IMR-90 (cell line): ENCODE results near the gene ADIRF. TPM values are rescaled to one million over a fixed set of nuclear protein-coding genes. Genes with fewer than 3 reads are reported as not detected.

Experiments
- ATAC-seq: fragments of 200-7000 bp; cut with Tn5 transposase; 2 replicates; pipeline ENCODE4 v1.9.1; 2020; ENCODE audit warnings: low read depth, mild to moderate bottlenecking, moderate library complexity
- BruUV-seq: library from RNA; stranded (reverse); fragments of 400-500 nt; replicated peaks from 2 replicates; lab custom pipeline; 2021; lab: Mats Ljungman, UMichigan
- CTCF ChIA-PET: fragments of 300-600 bp; formaldehyde crosslinking; extraction: SDS; loops from one replicate; lab custom pipeline; 2021; ENCODE audit warnings: antibody characterized with exemption; lab: Yijun Ruan, JAX
- POLR2A ChIA-PET: fragments of 300-600 bp; sonication (Branson Sonifier 250); formaldehyde crosslinking; loops from one replicate; lab custom pipeline; 2022; ENCODE audit warnings: antibody characterized with exemption; ENCODE audit not compliant: unreplicated experiment; lab: Charles Lee
- DNase-seq: peaks from one replicate; pipeline ENCODE4 v3.0.0; 2013
- H2AFZ ChIP-seq: replicated peaks from 2 replicates; pipeline ENCODE3; 2013; ENCODE audit warnings: low read length, mild to moderate bottlenecking; ENCODE audit not compliant: poor library complexity
- H2AK5ac ChIP-seq: 2 replicates; pipeline ENCODE4 v1.6.1; 2013; ENCODE audit warnings: low read depth, low read length, inconsistent platforms
- H2AK9ac ChIP-seq: replicated peaks from 2 replicates; pipeline ENCODE3; 2013; ENCODE audit warnings: mild to moderate bottlenecking, low read depth, low read length, moderate library complexity; ENCODE audit not compliant: poor library complexity
- H2BK120ac ChIP-seq: 2 replicates; pipeline ENCODE4 v1.6.1; 2013; ENCODE audit warnings: low read depth, low read length, inconsistent platforms
- H2BK15ac ChIP-seq: 3 replicates; pipeline ENCODE4 v1.6.1; 2013; ENCODE audit warnings: low read depth, low read length, inconsistent platforms
- H2BK20ac ChIP-seq: 2 replicates; pipeline ENCODE4 v1.6.1; 2013; ENCODE audit warnings: low read depth, mild to moderate bottlenecking, inconsistent platforms, low read length, moderate library complexity
- H2BK5ac ChIP-seq: 2 replicates; pipeline ENCODE4 v1.6.1; 2013; ENCODE audit warnings: mild to moderate bottlenecking, low read depth, low read length, inconsistent platforms; ENCODE audit not compliant: poor library complexity, severe bottlenecking
- H3K14ac ChIP-seq: replicated peaks from 2 replicates; pipeline ENCODE4 v1.6.1; 2013; ENCODE audit warnings: low read depth, low read length, inconsistent platforms
- H3K18ac ChIP-seq: 2 replicates; pipeline ENCODE4 v1.6.1; 2013; ENCODE audit warnings: low read depth, low read length, control low read depth
- H3K23ac ChIP-seq: 2 replicates; pipeline ENCODE4 v1.6.1; 2013; ENCODE audit warnings: low read depth, low read length, inconsistent platforms
- H3K27ac ChIP-seq: 2 replicates; pipeline ENCODE4 v1.5.1; 2013; ENCODE audit warnings: mild to moderate bottlenecking, control low read depth, low read length; ENCODE audit not compliant: insufficient read depth
- H3K27me3 ChIP-seq: 2 replicates; pipeline ENCODE4 v1.6.1; 2013; ENCODE audit warnings: low read length; ENCODE audit not compliant: control insufficient read depth, insufficient read depth
- H3K36me3 ChIP-seq: 2 replicates; pipeline ENCODE4 v1.6.1; 2013; ENCODE audit warnings: low read length, mixed read lengths; ENCODE audit not compliant: control insufficient read depth, insufficient read depth
- H3K4ac ChIP-seq: 2 replicates; pipeline ENCODE4 v1.6.1; 2013; ENCODE audit warnings: low read depth, low read length, inconsistent platforms
- H3K4me1 ChIP-seq: 2 replicates; pipeline ENCODE4 v1.6.1; 2013; ENCODE audit warnings: low read length, mixed read lengths; ENCODE audit not compliant: control insufficient read depth, insufficient read depth
- H3K4me2 ChIP-seq: 2 replicates; pipeline ENCODE4 v1.6.1; 2013; ENCODE audit warnings: low read depth, mild to moderate bottlenecking, control low read depth, low read length, moderate library complexity
- H3K4me3 ChIP-seq: 2 replicates; pipeline ENCODE4 v1.5.1; 2013; ENCODE audit warnings: low read depth, mild to moderate bottlenecking, control low read depth, low read length, moderate library complexity; ENCODE audit not compliant: insufficient read depth
- H3K56ac ChIP-seq: 2 replicates; pipeline ENCODE4 v1.6.1; 2013; ENCODE audit warnings: low read length, inconsistent platforms; ENCODE audit not compliant: insufficient read depth; ENCODE audit errors: extremely low read depth
- H3K79me1 ChIP-seq, 2 experiments: 2 replicates each; pipeline ENCODE4 v1.6.1; 2013; ENCODE audit warnings: low read length in 2 of 2, inconsistent platforms in 1 of 2, low read depth in 1 of 2
- H3K9ac ChIP-seq: 2 replicates; pipeline ENCODE4 v1.6.1; 2013; ENCODE audit warnings: low read depth, low read length, control low read depth
- H3K9me1 ChIP-seq: 2 replicates; pipeline ENCODE4 v1.6.1; 2013; ENCODE audit warnings: low read length, inconsistent platforms; ENCODE audit not compliant: insufficient read depth
- H3K9me3 ChIP-seq: 2 replicates; pipeline ENCODE4 v1.6.1; 2013; ENCODE audit warnings: low read length; ENCODE audit not compliant: control insufficient read depth, insufficient read depth
- H4K20me1 ChIP-seq: 2 replicates; pipeline ENCODE4 v1.6.1; 2013; ENCODE audit warnings: low read length, inconsistent platforms; ENCODE audit not compliant: insufficient read depth
- H4K5ac ChIP-seq: 2 replicates; pipeline ENCODE4 v1.6.1; 2013; ENCODE audit warnings: mild to moderate bottlenecking, low read depth, low read length, control low read depth
- H4K8ac ChIP-seq, 2 experiments: 2 replicates each; pipeline ENCODE4 v1.6.1; 2013; ENCODE audit warnings: low read depth in 2 of 2, low read length in 2 of 2, control low read depth in 1 of 2, inconsistent platforms in 1 of 2
- H4K91ac ChIP-seq: 2 replicates; pipeline ENCODE4 v1.6.1; 2013; ENCODE audit warnings: low read depth, low read length, inconsistent platforms; ENCODE audit not compliant: insufficient read depth
- BHLHE40 ChIP-seq: fragments of 150-350 bp; IDR thresholded peaks from 2 replicates; pipeline ENCODE4 v1.6.1; 2016; ENCODE audit warnings: mild to moderate bottlenecking, low read depth, low read length
- CEBPB ChIP-seq: IDR thresholded peaks from 2 replicates; pipeline ENCODE4 v1.6.1; 2012; ENCODE audit warnings: low read depth, low read length, improper control_type of control experiment
- CHD1 ChIP-seq: IDR thresholded peaks from 2 replicates; pipeline ENCODE4 v1.6.1; 2012; ENCODE audit warnings: low read depth, low read length, improper control_type of control experiment
- CTCF ChIP-seq: conservative IDR thresholded peaks from 2 replicates; pipeline ENCODE4 v1.5.1; 2012; ENCODE audit warnings: mild to moderate bottlenecking, low read depth, low read length, improper control_type of control experiment
- ELK1 ChIP-seq: fragments of 150-350 bp; IDR thresholded peaks from 2 replicates; pipeline ENCODE4 v1.6.1; 2016; ENCODE audit warnings: low read depth, mild to moderate bottlenecking, low read length, moderate library complexity, borderline replicate concordance
- FOS ChIP-seq: fragments of 150-350 bp; IDR thresholded peaks from 2 replicates; pipeline ENCODE4 v1.6.1; 2016; ENCODE audit warnings: low read depth, low read length
- MAFK ChIP-seq: IDR thresholded peaks from 2 replicates; pipeline ENCODE4 v1.6.1; 2012; ENCODE audit warnings: low read depth, low read length, improper control_type of control experiment
- MAZ ChIP-seq: IDR thresholded peaks from 2 replicates; pipeline ENCODE4 v1.6.1; 2012; ENCODE audit warnings: low read depth, mild to moderate bottlenecking, low read length, improper control_type of control experiment, moderate library complexity, borderline replicate concordance
- MXI1 ChIP-seq: IDR thresholded peaks from 2 replicates; pipeline ENCODE4 v1.6.1; 2012; ENCODE audit warnings: low read depth, mild to moderate bottlenecking, low read length, moderate library complexity, borderline replicate concordance
- NFE2L2 ChIP-seq: fragments of 150-350 bp; IDR thresholded peaks from 2 replicates; pipeline ENCODE4 v1.6.1; 2016; ENCODE audit warnings: low read depth, mild to moderate bottlenecking, low read length
- POLR2A ChIP-seq: IDR thresholded peaks from 2 replicates; pipeline ENCODE4 v1.6.1; 2012; ENCODE audit warnings: mild to moderate bottlenecking, low read depth, low read length
- RAD21 ChIP-seq: IDR thresholded peaks from 2 replicates; pipeline ENCODE4 v1.6.1; 2012; ENCODE audit warnings: low read length, improper control_type of control experiment
- RCOR1 ChIP-seq: IDR thresholded peaks from 2 replicates; pipeline ENCODE4 v1.6.1; 2012; ENCODE audit warnings: mild to moderate bottlenecking, low read length, improper control_type of control experiment; ENCODE audit not compliant: insufficient replicate concordance
- RFX5 ChIP-seq: IDR thresholded peaks from 2 replicates; pipeline ENCODE4 v1.8.0; 2012; ENCODE audit warnings: low read depth, mild to moderate bottlenecking, low read length, moderate library complexity
- SMC3 ChIP-seq: fragments of 150-350 bp; IDR thresholded peaks from 2 replicates; pipeline ENCODE4 v1.6.1; 2016; ENCODE audit warnings: low read depth, mild to moderate bottlenecking, antibody characterized with exemption, low read length, moderate library complexity
- USF2 ChIP-seq: fragments of 150-350 bp; IDR thresholded peaks from 2 replicates; pipeline ENCODE4 v1.6.1; 2017; ENCODE audit warnings: mild to moderate bottlenecking, antibody characterized with exemption, low read length, low read depth
- WGBS, 2 experiments: methylation state at CpG; one replicate each; pipeline versions ENCODE4 v1.1.5 to v1.1.7; 2013; ENCODE audit warnings: missing lambda C conversion rate in 2 of 2; ENCODE audit not compliant: insufficient read length in 1 of 2; ENCODE audit errors: extremely low coverage in 2 of 2; 5-methylcytosine and 5-hydroxymethylcytosine counted together
- dilution Hi-C: fragments of 300-500 bp; cut with HindIII; formaldehyde crosslinking; loops from one replicate; pipeline ENCODE4 v1.14.3; 2018; ENCODE audit warnings: low sequenced_read_pairs; ENCODE audit not compliant: unreplicated experiment
- in situ Hi-C: fragments of 300-500 bp; cut with MboI; formaldehyde crosslinking; loops from 3 replicates; pipeline ENCODE4 v1.14.3; 2019; ENCODE audit warnings: low sequenced_read_pairs, inconsistent platforms, mixed read lengths
- intact Hi-C: fragments of 100-400 bp; cut with micrococcal nuclease; formaldehyde crosslinking; loops from 2 replicates; pipeline ENCODE4 v1.10.0; 2022
- polyA plus RNA-seq, 3 experiments: library from polyadenylated mRNA; depleted of rRNA; stranded (reverse); fragments of >200 nt; gene quantifications; 2 replicates each; pipeline ENCODE4 v1.2.3, GENCODE V29; 2012; ENCODE audit warnings: low replicate concordance in 1 of 3
- total RNA-seq: library from RNA; depleted of rRNA; stranded (reverse); fragments of >200 nt; gene quantifications from 2 replicates; pipeline ENCODE4 v1.2.3, GENCODE V29; 2012

The ADIRF gene
- total and polyA plus RNA-seq, 2 of the 4 experiments (the other 2 are of a cell fraction) = 2.3 to 7.2 TPM

GRCh38 chr10:86944031-86944419 lies 24.3 kb upstream of the ADIRF start:
- TF ChIP-seq FOS (no peak), MAZ (no peak), SMC3 (no peak), CHD1 (no peak), RFX5 (no peak), USF2 (no peak), MXI1 (no peak), BHLHE40 (no peak), NFE2L2 (no peak), CTCF (no peak), RCOR1 (no peak), CEBPB (no peak), MAFK (no peak), RAD21 (no peak), POLR2A (no peak), ELK1 (no peak)
- Histone ChIP-seq H3K79me1 (no peaks in the 10 kb centered on the region), H2BK15ac (no peak overlapping the region), H3K23ac (no peak overlapping the region), H4K91ac (no peak overlapping the region), H4K20me1 (no peaks in the 10 kb centered on the region), H2BK5ac (no peak overlapping the region), H3K14ac (no peak overlapping the region), H3K4me1 (no peaks in the 10 kb centered on the region), H3K27me3 (peaks cover 14% of the 10 kb centered on the region), H3K18ac (no peak overlapping the region), H3K9ac (no peak overlapping the region), H2AK9ac (no peak overlapping the region), H3K9me3 (no peaks in the 10 kb centered on the region), H3K56ac (no peak overlapping the region), H3K4me2 (no peak overlapping the region), H3K4me3 (no peak overlapping the region), H2AK5ac (no peak overlapping the region), H2AFZ (no peak overlapping the region), H4K5ac (no peak overlapping the region), H2BK20ac (no peak overlapping the region), H3K9me1 (no peaks in the 10 kb centered on the region), H4K8ac (no peak overlapping the region), H2BK120ac (no peak overlapping the region), H3K27ac (no peak overlapping the region), H3K4ac (no peak overlapping the region), H3K36me3 (no peaks in the 10 kb centered on the region)
- dilution Hi-C loops = no loop called here
- DNase-seq (no peak), ATAC-seq (no peak)
- CTCF ChIA-PET = no interaction called here
- intact Hi-C loops = no loop called here
- in situ Hi-C loops = no loop called here
- POLR2A ChIA-PET = no interaction called here
- no TSS peak for BruUV-seq
- 74% methylated on average over 2 of the region's 4 CpGs; no CpG with 5 or more reads in 1 of the 2 experiments for WGBS, 2 experiments
